Fibroblast of upper back skin (primary cell): ENCODE data around the gene MYEF2.

ENCODE experiments used
- DNase-seq: peaks from one replicate; pipeline ENCODE4 v3.0.0-alpha.2; 2013

Gene MYEF2

GRCh38 chr15:48177766-48178647, at the start of gene MYEF2:
MYEF2 (minus strand) TSS chr15:48178295; CDS start chr15:48178237, 58 bp downstream.
- DNase-seq: peak; percentile 68

GRCh38 chr15:48225771-48226170, 47.7 kb upstream of the MYEF2 start:
- DNase-seq: no peak

GRCh38 chr15:48222627-48223026, 44.5 kb upstream of the MYEF2 start:
- DNase-seq: no peak

GRCh38 chr15:48221885-48222284, 43.8 kb upstream of the MYEF2 start:
- DNase-seq: peak; percentile 20

GRCh38 chr15:48221261-48221660, 43.2 kb upstream of the MYEF2 start:
- no peak for DNase-seq

GRCh38 chr15:48205981-48206380, 27.9 kb upstream of the MYEF2 start, which contains the start of gene SLC12A1:
SLC12A1 (plus strand) TSS chr15:48206302; CDS start chr15:48207720, 1,418 bp downstream.
- no peak for DNase-seq

- DNase-seq: no peak
Measured at GRCh38 chr15:48202068-48202467, 24.0 kb upstream of the MYEF2 start.

- no peak for DNase-seq
Measured at GRCh38 chr15:48191574-48192225, 13.6 kb upstream of the MYEF2 start, which contains the start of gene CTXN2. CTXN2 (plus strand) TSS chr15:48191665; CDS start chr15:48201301, 9,636 bp downstream.

- DNase-seq: peak; percentile 75
Measured at GRCh38 chr15:48190932-48191573, 13.0 kb upstream of the MYEF2 start.

GRCh38 chr15:48186271-48186670, 8.2 kb upstream of the MYEF2 start:
- no peak for DNase-seq

- DNase-seq: no peak
Measured at GRCh38 chr15:48185529-48185928, 7.4 kb upstream of the MYEF2 start.

GRCh38 chr15:48182749-48183148, 4.7 kb upstream of the MYEF2 start:
- no peak for DNase-seq

GRCh38 chr15:48178648-48178931, 495 bp upstream of the MYEF2 start:
- no peak for DNase-seq

GRCh38 chr15:48177383-48177765, 721 bp downstream of the MYEF2 start:
- peak; percentile 37 for DNase-seq

- no peak for DNase-seq
Measured at GRCh38 chr15:48176957-48177356, 1.1 kb downstream of the MYEF2 start.

- peak; percentile 66 for DNase-seq
Measured at GRCh38 chr15:48176112-48176511, 2.0 kb downstream of the MYEF2 start.

- no peak for DNase-seq
Measured at GRCh38 chr15:48175126-48175525, 3.0 kb downstream of the MYEF2 start.

GRCh38 chr15:48170981-48171380, 7.1 kb downstream of the MYEF2 start:
- DNase-seq: no peak

- no peak for DNase-seq
Measured at GRCh38 chr15:48168616-48169015, 9.5 kb downstream of the MYEF2 start.

GRCh38 chr15:48153526-48153925, 24.6 kb downstream of the MYEF2 start:
- no peak for DNase-seq

GRCh38 chr15:48149858-48150257, 28.2 kb downstream of the MYEF2 start:
- peak; percentile 80 for DNase-seq

GRCh38 chr15:48147358-48147757, 30.7 kb downstream of the MYEF2 start:
- DNase-seq: peak; percentile 14

GRCh38 chr15:48145923-48146322, 32.2 kb downstream of the MYEF2 start:
- DNase-seq: peak; percentile 17

- peak; percentile 50 for DNase-seq
Measured at GRCh38 chr15:48144889-48145288, 33.2 kb downstream of the MYEF2 start.
